Measurements from ENCODE around the gene FAM20C. TPM values are rescaled to one million over a fixed set of nuclear protein-coding genes. Genes with fewer than 3 reads are reported as not detected.

The FAM20C gene
- total RNA-seq, 1 donor from 2014 or later: 10.0 TPM

DNA sequence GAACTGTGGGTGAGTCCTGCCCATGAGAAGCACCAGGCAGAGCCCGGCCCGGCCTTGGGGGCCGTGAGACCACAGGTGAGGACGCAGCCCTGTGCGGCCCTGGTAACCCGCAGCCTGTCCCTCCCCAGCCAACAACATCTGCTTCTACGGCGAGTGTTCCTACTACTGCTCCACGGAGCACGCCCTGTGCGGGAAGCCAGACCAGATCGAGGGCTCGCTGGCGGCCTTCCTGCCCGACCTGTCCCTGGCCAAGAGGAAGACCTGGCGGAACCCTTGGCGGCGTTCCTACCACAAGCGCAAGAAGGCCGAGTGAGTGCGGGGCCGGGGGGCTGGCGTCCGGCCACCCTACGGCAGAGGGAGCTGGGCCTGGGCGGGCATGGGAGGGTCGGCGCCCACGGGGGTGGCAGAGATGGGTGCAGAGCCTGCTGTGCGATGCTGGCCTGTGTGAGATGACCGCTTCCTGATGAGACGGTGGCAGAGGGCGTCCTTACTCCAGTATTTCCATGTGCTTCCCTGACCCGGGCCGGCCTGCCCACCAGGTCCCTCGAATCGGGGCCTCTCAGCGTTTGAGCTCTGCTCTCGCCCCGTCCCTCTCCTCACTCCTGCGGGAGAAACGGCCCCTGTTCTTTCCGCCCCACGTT, 63.5 kb downstream of the FAM20C start:
- Histone ChIP-seq H3K79me2 (ENCODE audit: insufficient read depth, low read length) (no peaks in the 10 kb centered on the region), H3K4me3 (ENCODE audit: insufficient read depth, low read depth, low read length) (no peak overlapping the region), H3K9ac (ENCODE audit: low read length) (no peak overlapping the region), H3K9me3 (ENCODE audit: insufficient read depth, low read depth, low read length) (no peaks in the 10 kb centered on the region), H3K36me3 (ENCODE audit: insufficient read depth, low read length) (peaks cover 2% of the 10 kb centered on the region), H3K27ac (ENCODE audit: low read depth, low read length) (no peak overlapping the region), H3K4me2 (ENCODE audit: low read length) (no peak overlapping the region), H2AFZ (ENCODE audit: low read depth, low read length) (no peak overlapping the region), H3K27me3 (ENCODE audit: insufficient read depth, low read length) (no peaks in the 10 kb centered on the region), H3K4me1 (ENCODE audit: insufficient read depth, low read length) (no peaks in the 10 kb centered on the region), H4K20me1 (ENCODE audit: insufficient read depth, low read length) (peaks cover 15% of the 10 kb centered on the region)
- Mint-ChIP-seq H3K4me1 (ENCODE audit: low read depth, unreplicated experiment) (no peaks in the 10 kb centered on the region), H3K9me3 (ENCODE audit: unreplicated experiment) (peaks cover 6% of the 10 kb centered on the region), H3K4me3 (ENCODE audit: unreplicated experiment) (no peak overlapping the region), H3K27ac (ENCODE audit: unreplicated experiment) (no peak overlapping the region), H3K27me3 (ENCODE audit: low read depth, unreplicated experiment) (no peaks in the 10 kb centered on the region), H3K36me3 (ENCODE audit: low read depth, unreplicated experiment) (peaks cover 21% of the 10 kb centered on the region)
- DNase-seq (ENCODE audit: low read depth) (no peak), FAIRE-seq (no peak)
- TF ChIP-seq EZH2 (IDR thresholded peaks at IDR 0.05; ENCODE audit: insufficient read depth, low read length): no peak
- TF ChIP-seq, protein P1, sequence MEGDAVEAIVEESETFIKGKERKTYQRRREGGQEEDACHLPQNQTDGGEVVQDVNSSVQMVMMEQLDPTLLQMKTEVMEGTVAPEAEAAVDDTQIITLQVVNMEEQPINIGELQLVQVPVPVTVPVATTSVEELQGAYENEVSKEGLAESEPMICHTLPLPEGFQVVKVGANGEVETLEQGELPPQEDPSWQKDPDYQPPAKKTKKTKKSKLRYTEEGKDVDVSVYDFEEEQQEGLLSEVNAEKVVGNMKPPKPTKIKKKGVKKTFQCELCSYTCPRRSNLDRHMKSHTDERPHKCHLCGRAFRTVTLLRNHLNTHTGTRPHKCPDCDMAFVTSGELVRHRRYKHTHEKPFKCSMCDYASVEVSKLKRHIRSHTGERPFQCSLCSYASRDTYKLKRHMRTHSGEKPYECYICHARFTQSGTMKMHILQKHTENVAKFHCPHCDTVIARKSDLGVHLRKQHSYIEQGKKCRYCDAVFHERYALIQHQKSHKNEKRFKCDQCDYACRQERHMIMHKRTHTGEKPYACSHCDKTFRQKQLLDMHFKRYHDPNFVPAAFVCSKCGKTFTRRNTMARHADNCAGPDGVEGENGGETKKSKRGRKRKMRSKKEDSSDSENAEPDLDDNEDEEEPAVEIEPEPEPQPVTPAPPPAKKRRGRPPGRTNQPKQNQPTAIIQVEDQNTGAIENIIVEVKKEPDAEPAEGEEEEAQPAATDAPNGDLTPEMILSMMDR (IDR thresholded peaks at IDR 0.05; ENCODE audit: insufficient read depth, low read depth, low read length): no peak

DNA sequence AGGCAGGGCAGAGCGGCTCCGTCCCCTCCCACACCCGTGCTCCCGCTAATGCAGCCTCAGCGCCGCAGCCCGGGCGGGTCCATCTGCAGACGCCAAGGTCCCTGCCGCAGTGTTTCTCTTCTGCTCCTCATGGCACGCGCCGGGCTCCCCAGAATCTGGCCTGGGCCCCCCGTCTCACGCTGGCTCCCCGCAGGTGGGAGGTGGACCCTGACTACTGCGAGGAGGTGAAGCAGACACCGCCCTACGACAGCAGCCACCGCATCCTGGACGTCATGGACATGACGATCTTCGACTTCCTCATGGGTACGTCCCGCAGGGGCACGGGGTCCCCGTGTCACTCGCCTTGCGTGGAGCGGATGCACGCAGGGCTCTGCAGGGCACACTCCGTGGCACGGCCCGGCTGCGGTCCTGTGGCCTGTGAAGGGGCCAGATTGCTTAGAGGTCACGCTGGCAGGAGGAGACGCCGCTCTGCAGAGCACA, 64.1 kb downstream of the FAM20C start:
- Histone ChIP-seq H3K79me2 (ENCODE audit: insufficient read depth, low read length) (no peaks in the 10 kb centered on the region), H3K4me1 (ENCODE audit: insufficient read depth, low read length) (no peaks in the 10 kb centered on the region), H3K9ac (ENCODE audit: low read length) (no peak overlapping the region), H3K36me3 (ENCODE audit: insufficient read depth, low read length) (peaks cover 2% of the 10 kb centered on the region), H4K20me1 (ENCODE audit: insufficient read depth, low read length) (peaks cover 15% of the 10 kb centered on the region), H3K4me3 (ENCODE audit: insufficient read depth, low read depth, low read length) (no peak overlapping the region), H3K4me2 (ENCODE audit: low read length) (no peak overlapping the region), H3K9me3 (ENCODE audit: insufficient read depth, low read depth, low read length) (peaks cover under 1% of the 10 kb centered on the region), H3K27ac (ENCODE audit: low read depth, low read length) (no peak overlapping the region), H2AFZ (ENCODE audit: low read depth, low read length) (no peak overlapping the region), H3K27me3 (ENCODE audit: insufficient read depth, low read length) (no peaks in the 10 kb centered on the region)
- FAIRE-seq (no peak), DNase-seq (ENCODE audit: low read depth) (no peak)
- no peak for TF ChIP-seq EZH2 (IDR thresholded peaks at IDR 0.05; ENCODE audit: insufficient read depth, low read length)
- TF ChIP-seq, protein P1 (IDR thresholded peaks at IDR 0.05; ENCODE audit: insufficient read depth, low read depth, low read length): no peak
- Mint-ChIP-seq H3K27me3 (ENCODE audit: low read depth, unreplicated experiment) (no peaks in the 10 kb centered on the region), H3K36me3 (ENCODE audit: low read depth, unreplicated experiment) (peaks cover 21% of the 10 kb centered on the region), H3K27ac (ENCODE audit: unreplicated experiment) (no peak overlapping the region), H3K4me1 (ENCODE audit: low read depth, unreplicated experiment) (no peaks in the 10 kb centered on the region), H3K9me3 (ENCODE audit: unreplicated experiment) (peaks cover 7% of the 10 kb centered on the region), H3K4me3 (ENCODE audit: unreplicated experiment) (no peak overlapping the region)

DNA sequence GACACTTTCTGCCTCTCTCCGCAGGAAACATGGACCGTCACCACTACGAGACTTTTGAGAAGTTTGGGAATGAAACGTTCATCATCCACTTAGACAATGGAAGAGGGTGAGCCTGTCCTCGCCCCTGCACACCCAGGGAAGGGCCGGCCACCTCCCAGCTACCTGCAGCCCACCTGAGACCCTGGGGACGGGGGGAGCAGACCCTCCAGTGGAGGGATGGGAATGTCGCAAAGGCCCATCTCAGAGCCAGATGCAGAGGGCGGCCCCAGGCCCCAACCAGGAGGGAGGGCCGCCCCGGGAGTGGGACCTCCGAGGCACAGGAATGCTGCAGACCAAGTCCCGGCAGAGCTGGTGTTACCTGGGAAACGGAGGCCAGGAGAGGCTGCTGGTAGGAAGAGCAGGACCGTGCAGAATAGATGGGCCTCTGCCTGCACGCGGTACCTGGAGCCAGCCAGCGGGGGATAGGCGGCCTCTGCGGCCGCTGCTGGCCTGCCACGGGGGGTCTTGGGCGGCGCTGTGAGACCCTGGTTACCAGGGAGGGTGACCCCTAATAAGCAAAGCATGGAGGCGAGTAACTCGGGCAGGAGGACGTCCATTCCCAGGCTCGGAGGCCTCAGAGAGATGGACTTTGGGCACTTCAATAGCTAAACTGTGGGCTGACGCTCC, 64.7 kb downstream of the FAM20C start:
- no peak overlapping the region for H3K4me3 Mint-ChIP-seq (ENCODE audit: unreplicated experiment)
- H3K79me2 ChIP-seq (ENCODE audit: insufficient read depth, low read length): no peaks in the 10 kb centered on the region
- FAIRE-seq: no peak
- peaks cover 15% of the 10 kb centered on the region for H4K20me1 ChIP-seq (ENCODE audit: insufficient read depth, low read length)
- H3K27ac Mint-ChIP-seq (ENCODE audit: unreplicated experiment): no peak overlapping the region
- no peaks in the 10 kb centered on the region for H3K36me3 ChIP-seq (ENCODE audit: insufficient read depth, low read length)
- no peak overlapping the region for H2AFZ ChIP-seq (ENCODE audit: low read depth, low read length)
- H3K4me1 Mint-ChIP-seq (ENCODE audit: low read depth, unreplicated experiment): no peaks in the 10 kb centered on the region
- no peaks in the 10 kb centered on the region for H3K4me1 ChIP-seq (ENCODE audit: insufficient read depth, low read length)
- H3K36me3 Mint-ChIP-seq (ENCODE audit: low read depth, unreplicated experiment): peaks cover 19% of the 10 kb centered on the region
- peaks cover 6% of the 10 kb centered on the region for H3K9me3 ChIP-seq (ENCODE audit: insufficient read depth, low read depth, low read length)
- no peak for TF ChIP-seq EZH2 (IDR thresholded peaks at IDR 0.05; ENCODE audit: insufficient read depth, low read length)
- TF ChIP-seq, protein P1 (IDR thresholded peaks at IDR 0.05; ENCODE audit: insufficient read depth, low read depth, low read length): no peak
- H3K27ac ChIP-seq (ENCODE audit: low read depth, low read length): no peak overlapping the region
- no peak overlapping the region for H3K4me3 ChIP-seq (ENCODE audit: insufficient read depth, low read depth, low read length)
- no peaks in the 10 kb centered on the region for H3K27me3 Mint-ChIP-seq (ENCODE audit: low read depth, unreplicated experiment)
- H3K27me3 ChIP-seq (ENCODE audit: insufficient read depth, low read length): no peaks in the 10 kb centered on the region
- H3K4me2 ChIP-seq (ENCODE audit: low read length): no peak overlapping the region
- H3K9me3 Mint-ChIP-seq (ENCODE audit: unreplicated experiment): peaks cover 12% of the 10 kb centered on the region
- DNase-seq (ENCODE audit: low read depth): no peak
- no peak overlapping the region for H3K9ac ChIP-seq (ENCODE audit: low read length)

Data from astrocyte (in vitro differentiated cells and primary cell).